SH-SY5Y (cell line): ENCODE data around the gene PTDSS2.

Experiments
- GATA2 ChIP-seq: IDR thresholded peaks from 2 replicates; pipeline ENCODE4 v1.6.1; 2011; ENCODE audit warnings: mild to moderate bottlenecking, low read depth, low read length
- GATA3 ChIP-seq: IDR thresholded peaks from 2 replicates; pipeline ENCODE4 v1.6.1; 2011; ENCODE audit warnings: low read depth, mild to moderate bottlenecking, low read length, moderate library complexity

Gene PTDSS2

GRCh38 chr11:420054-420910 is 29.8 kb upstream of the PTDSS2 start:
- TF ChIP-seq GATA2, result no peak
- TF ChIP-seq GATA3, result no peak

- TF ChIP-seq GATA3 (no peak), GATA2 (no peak)
These were observed 29.2 kb upstream of the PTDSS2 start for GRCh38 chr11:420911-421321.

GRCh38 chr11:422249-422656 is 27.8 kb upstream of the PTDSS2 start:
- TF ChIP-seq GATA3, result no peak
- TF ChIP-seq GATA2, result no peak

GRCh38 chr11:424232-424631 is 25.8 kb upstream of the PTDSS2 start:
- TF ChIP-seq GATA2 (no peak), GATA3 (no peak)

- TF ChIP-seq GATA3, result no peak
- no peak for TF ChIP-seq GATA2
These were observed 24.8 kb upstream of the PTDSS2 start for GRCh38 chr11:425301-425700.

GRCh38 chr11:426851-427250 is 23.2 kb upstream of the PTDSS2 start:
- TF ChIP-seq GATA3, result no peak
- TF ChIP-seq GATA2, result no peak

GRCh38 chr11:428295-428694 is 21.8 kb upstream of the PTDSS2 start:
- TF ChIP-seq GATA2 (no peak), GATA3 (no peak)

- TF ChIP-seq GATA3, result no peak
- TF ChIP-seq GATA2, result no peak
These were observed 20.7 kb upstream of the PTDSS2 start for GRCh38 chr11:429391-429790.

GRCh38 chr11:429931-430456 is 20.1 kb upstream of the PTDSS2 start:
- TF ChIP-seq GATA2 (no peak), GATA3 (no peak)

GRCh38 chr11:431921-432320 is 18.2 kb upstream of the PTDSS2 start:
- TF ChIP-seq GATA3 (no peak), GATA2 (no peak)

GRCh38 chr11:432501-433100 is 17.5 kb upstream of the PTDSS2 start:
- TF ChIP-seq GATA2 (no peak), GATA3 (no peak)

GRCh38 chr11:433111-433510 is 17.0 kb upstream of the PTDSS2 start:
- TF ChIP-seq GATA2, result no peak
- no peak for TF ChIP-seq GATA3

GRCh38 chr11:433641-434040 is 16.4 kb upstream of the PTDSS2 start:
- no peak for TF ChIP-seq GATA2
- TF ChIP-seq GATA3, result no peak

- TF ChIP-seq GATA3 (no peak), GATA2 (no peak)
These were observed 15.6 kb upstream of the PTDSS2 start for GRCh38 chr11:434496-434895.

- TF ChIP-seq GATA2 (no peak), GATA3 (no peak)
These were observed 12.7 kb upstream of the PTDSS2 start for GRCh38 chr11:437228-437870.
